IgD-negative memory B cell (primary cell): ENCODE data around the gene TBC1D22A. TPM values are rescaled to one million over a fixed set of nuclear protein-coding genes. Genes with fewer than 3 reads are reported as not detected.

Experiments used
- H3K27ac Mint-ChIP-seq, 3 donors: one replicate each; pipeline ENCODE4 v1.8.0; 2020 to 2022; ENCODE audit warnings: mild to moderate bottlenecking in 3 of 3, mixed read lengths in 3 of 3, moderate library complexity in 1 of 3
- H3K27me3 Mint-ChIP-seq: one replicate; pipeline ENCODE4 v1.8.0; 2021; ENCODE audit warnings: mixed read lengths
- H3K36me3 Mint-ChIP-seq: one replicate; pipeline ENCODE4 v1.8.0; 2020; ENCODE audit warnings: mild to moderate bottlenecking, mixed read lengths
- H3K4me1 Mint-ChIP-seq, 3 donors: one replicate each; pipeline ENCODE4 v1.8.0; 2020 to 2022; ENCODE audit warnings: mixed read lengths in 3 of 3, mild to moderate bottlenecking in 1 of 3
- H3K4me3 Mint-ChIP-seq, 4 donors: one replicate each; pipeline ENCODE4 v1.8.0; 2020 to 2022; ENCODE audit warnings: mild to moderate bottlenecking in 4 of 4, mixed read lengths in 4 of 4, moderate library complexity in 3 of 4
- H3K9me3 Mint-ChIP-seq, 3 donors: one replicate each; pipeline ENCODE4 v1.8.0; 2020 to 2021; ENCODE audit warnings: mixed read lengths in 3 of 3, mild to moderate bottlenecking in 1 of 3
- polyA plus RNA-seq: library from polyadenylated mRNA; unstranded; fragments of 300-500 nt; fragmentation: Illumina TruSeq; gene quantifications from one replicate; pipeline ENCODE4 v1.2.3, GENCODE V29; 2021

Gene TBC1D22A
- polyA plus RNA-seq, 1 donor from 2014 or later, result 64.3 TPM

DNA sequence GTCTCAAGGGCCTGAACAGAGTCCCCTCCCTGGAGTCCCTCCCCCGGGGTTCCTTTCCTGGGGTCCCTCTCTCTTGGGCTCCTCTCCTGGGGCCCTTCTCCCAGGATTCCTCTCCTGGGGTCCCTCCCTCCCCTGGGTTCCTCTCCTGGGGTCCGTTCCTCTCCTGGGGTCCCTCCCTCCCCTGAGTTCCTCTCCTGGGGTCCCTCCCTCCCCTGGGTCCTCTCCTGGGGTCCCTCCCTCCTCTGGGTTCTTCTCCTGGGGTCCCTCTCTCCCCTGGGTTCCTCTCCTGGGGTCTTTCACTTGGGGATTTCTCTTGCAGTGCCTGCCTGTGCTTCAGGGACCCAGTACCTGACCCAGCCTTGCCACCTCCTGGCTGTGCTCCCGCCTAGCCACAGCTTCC lies 386.1 kb downstream of the TBC1D22A start:
- H3K9me3 Mint-ChIP-seq, result no peaks in the 10 kb centered on the region
- H3K4me3 Mint-ChIP-seq, result no peak overlapping the region
- no peak overlapping the region for H3K27ac Mint-ChIP-seq

DNA sequence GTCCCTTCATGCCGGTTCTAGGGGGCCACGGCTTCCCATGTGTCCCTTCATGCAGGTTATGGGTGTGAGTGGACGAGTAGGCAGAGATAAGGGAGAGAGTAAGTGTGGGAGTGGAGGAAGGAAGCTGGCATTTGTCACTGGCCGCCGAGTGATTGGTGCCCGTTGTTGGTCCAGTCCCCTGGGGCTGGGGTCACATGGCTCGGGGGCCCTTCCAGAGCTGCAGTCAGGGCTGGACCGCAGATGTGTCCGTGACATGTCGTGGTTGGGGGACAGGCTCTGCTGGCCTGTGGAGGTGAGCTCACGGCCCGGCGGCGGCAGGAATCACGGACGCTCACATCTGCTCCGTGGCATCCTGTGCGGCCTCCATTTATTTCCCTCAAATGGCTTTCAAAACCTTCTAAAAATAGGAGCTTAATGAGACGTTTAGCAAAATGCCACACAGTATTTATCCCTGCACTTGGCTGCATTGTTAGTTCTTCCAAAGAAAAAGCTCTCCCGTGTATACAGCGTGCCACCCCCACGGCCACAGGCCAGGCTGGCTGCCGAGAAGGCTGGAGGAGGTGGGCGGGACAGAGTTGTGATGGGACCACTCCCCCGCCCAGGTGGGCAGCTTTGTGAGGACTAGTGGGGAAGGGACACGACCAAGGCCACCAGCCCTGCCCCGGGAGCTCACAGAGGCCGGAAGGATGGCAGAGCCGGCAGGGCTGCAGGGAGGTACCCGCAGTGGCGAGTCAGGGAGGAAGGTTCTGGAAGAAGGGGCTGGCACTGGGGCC lies 386.7 kb downstream of the TBC1D22A start:
- H3K27me3 Mint-ChIP-seq, result no peaks in the 10 kb centered on the region
- peaks cover 6% of the 10 kb centered on the region for H3K36me3 Mint-ChIP-seq
- H3K27ac Mint-ChIP-seq, result peak overlapping the region in 1 of 3 donors; percentile 71
- H3K4me1 Mint-ChIP-seq, result peaks cover 0 to 7% (median 0%) of the 10 kb centered on the region in 3 donors
- no peak overlapping the region for H3K4me3 Mint-ChIP-seq
- H3K9me3 Mint-ChIP-seq, result no peaks in the 10 kb centered on the region

More for the DNA sequence above, 386.1 kb downstream of the TBC1D22A start:
- H3K4me1 Mint-ChIP-seq, result peaks cover 0 to 7% (median 0%) of the 10 kb centered on the region in 3 donors
- H3K36me3 Mint-ChIP-seq, result peaks cover 9% of the 10 kb centered on the region
- no peaks in the 10 kb centered on the region for H3K27me3 Mint-ChIP-seq

DNA sequence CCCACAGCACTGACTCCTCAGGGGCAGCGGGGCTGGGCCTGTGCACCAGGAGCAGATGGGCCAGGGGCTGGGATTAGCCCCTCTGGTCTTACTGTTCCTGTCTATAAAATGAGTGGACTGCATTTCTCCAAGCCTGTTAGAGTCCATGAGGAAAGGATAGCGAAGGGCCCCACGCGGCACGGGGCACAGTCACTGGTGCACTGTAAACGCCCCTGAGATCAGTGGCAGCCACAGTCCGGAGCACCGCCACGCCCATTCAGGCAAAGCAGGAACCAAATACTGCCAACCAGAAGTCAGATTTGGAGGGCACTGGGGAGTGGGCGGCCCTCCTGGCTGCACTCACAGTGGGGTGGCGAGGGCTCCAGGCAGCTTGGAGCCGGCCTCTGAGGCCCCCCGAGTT lies 387.5 kb downstream of the TBC1D22A start:
- Mint-ChIP-seq H3K27me3 (no peaks in the 10 kb centered on the region), H3K4me1 (peaks cover 0 to 5% (median 0%) of the 10 kb centered on the region in 3 donors), H3K36me3 (peaks cover 6% of the 10 kb centered on the region), H3K27ac (no peak overlapping the region), H3K4me3 (no peak overlapping the region), H3K9me3 (no peaks in the 10 kb centered on the region)

- Mint-ChIP-seq H3K27ac (no peak overlapping the region), H3K4me1 (peaks cover 0 to 2% (median 0%) of the 10 kb centered on the region in 3 donors), H3K27me3 (no peaks in the 10 kb centered on the region), H3K4me3 (no peak overlapping the region), H3K9me3 (no peaks in the 10 kb centered on the region), H3K36me3 (peaks cover 6% of the 10 kb centered on the region)
Observed at GRCh38 chr22:47150426-47150825, 388.0 kb downstream of the TBC1D22A start.

DNA sequence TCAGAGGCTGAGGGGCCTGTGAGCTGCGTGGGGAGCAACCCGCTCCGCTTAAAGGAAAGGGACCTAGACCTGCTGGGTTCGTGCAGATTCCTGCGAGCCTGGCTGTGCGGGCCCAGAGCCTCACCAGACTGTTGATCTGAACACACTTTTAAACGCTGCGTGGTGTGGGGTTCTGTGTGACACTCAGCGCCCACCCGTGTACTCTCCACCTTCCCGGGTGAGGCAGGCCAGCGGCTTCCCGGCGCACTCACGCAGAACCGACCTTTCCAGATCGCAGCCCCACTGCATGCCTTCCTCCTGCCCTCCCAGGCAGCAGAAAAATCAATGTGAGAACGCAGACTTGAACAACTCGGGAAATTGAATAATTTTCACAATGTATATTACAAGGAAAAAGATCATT lies 388.6 kb downstream of the TBC1D22A start:
- Mint-ChIP-seq H3K27me3 (no peaks in the 10 kb centered on the region), H3K36me3 (peaks cover 6% of the 10 kb centered on the region), H3K4me1 (peaks cover 0 to 2% (median 0%) of the 10 kb centered on the region in 3 donors), H3K9me3 (no peaks in the 10 kb centered on the region), H3K27ac (peak overlapping the region in 1 of 3 donors; percentile 47), H3K4me3 (no peak overlapping the region)

DNA sequence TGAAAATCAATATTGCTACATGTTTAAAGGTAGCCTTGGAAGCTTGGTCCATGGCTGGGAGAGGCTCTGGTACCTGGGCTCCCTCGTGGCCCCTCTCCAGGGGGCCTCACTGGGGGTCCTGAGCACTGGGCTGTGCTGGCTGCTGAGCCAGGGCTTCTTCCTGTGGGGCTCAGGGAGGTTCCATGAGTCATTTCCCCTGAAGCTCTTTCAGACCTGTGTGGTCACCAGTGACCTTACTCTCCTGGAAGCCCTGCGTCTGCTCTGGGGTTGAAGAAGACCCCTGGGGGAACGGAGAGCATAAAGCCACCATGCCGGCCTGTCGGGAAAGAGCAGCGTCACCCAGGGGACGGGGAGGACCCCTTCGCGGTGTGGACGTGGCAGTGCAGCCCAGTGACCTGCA lies 389.0 kb downstream of the TBC1D22A start:
- Mint-ChIP-seq H3K36me3 (peaks cover 6% of the 10 kb centered on the region), H3K9me3 (no peaks in the 10 kb centered on the region), H3K27me3 (no peaks in the 10 kb centered on the region), H3K4me3 (no peak overlapping the region), H3K27ac (no peak overlapping the region), H3K4me1 (peaks cover 0 to 2% (median 0%) of the 10 kb centered on the region in 3 donors)

DNA sequence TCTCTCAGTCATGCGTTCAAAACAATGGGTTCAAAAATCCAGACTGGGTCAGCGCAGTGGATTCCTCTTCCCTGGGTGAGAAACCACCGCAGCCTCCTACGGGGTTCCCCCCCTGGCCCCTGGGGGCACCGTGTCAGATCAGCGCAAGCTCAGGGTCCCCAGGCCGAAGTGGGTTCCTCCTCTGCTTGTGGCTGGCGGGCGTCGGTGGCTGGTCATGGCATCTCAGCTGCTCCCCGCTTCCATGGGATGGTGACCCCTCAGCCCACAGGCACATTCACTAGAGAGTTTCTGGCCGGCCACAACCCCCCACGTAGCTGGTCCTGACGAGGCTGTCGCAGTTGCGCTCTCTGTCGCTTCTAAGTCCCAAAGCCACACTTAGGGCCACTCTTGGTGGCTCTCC lies 389.8 kb downstream of the TBC1D22A start:
- H3K36me3 Mint-ChIP-seq, result peaks cover 8% of the 10 kb centered on the region
- no peak overlapping the region for H3K27ac Mint-ChIP-seq
- H3K4me3 Mint-ChIP-seq, result no peak overlapping the region
- H3K27me3 Mint-ChIP-seq, result no peaks in the 10 kb centered on the region
- H3K9me3 Mint-ChIP-seq, result no peaks in the 10 kb centered on the region
- H3K4me1 Mint-ChIP-seq, result peaks cover 0 to 2% (median 0%) of the 10 kb centered on the region in 3 donors

- no peak overlapping the region for H3K4me3 Mint-ChIP-seq
- peaks cover 8% of the 10 kb centered on the region for H3K36me3 Mint-ChIP-seq
- no peaks in the 10 kb centered on the region for H3K9me3 Mint-ChIP-seq
- H3K27ac Mint-ChIP-seq, result no peak overlapping the region
- H3K27me3 Mint-ChIP-seq, result no peaks in the 10 kb centered on the region
- peaks cover 0 to 2% (median 0%) of the 10 kb centered on the region in 3 donors for H3K4me1 Mint-ChIP-seq
Observed at GRCh38 chr22:47152938-47153337, 390.5 kb downstream of the TBC1D22A start.

GRCh38 chr22:47153854-47154525 lies 391.5 kb downstream of the TBC1D22A start:
- H3K27me3 Mint-ChIP-seq, result no peaks in the 10 kb centered on the region
- H3K27ac Mint-ChIP-seq, result peak overlapping the region in 2 of 3 donors; percentile 16 to 77
- H3K36me3 Mint-ChIP-seq, result peaks cover 8% of the 10 kb centered on the region
- H3K9me3 Mint-ChIP-seq, result no peaks in the 10 kb centered on the region
- H3K4me1 Mint-ChIP-seq, result no peaks in the 10 kb centered on the region
- no peak overlapping the region for H3K4me3 Mint-ChIP-seq

- H3K36me3 Mint-ChIP-seq, result peaks cover 8% of the 10 kb centered on the region
- no peaks in the 10 kb centered on the region for H3K27me3 Mint-ChIP-seq
- H3K4me1 Mint-ChIP-seq, result no peaks in the 10 kb centered on the region
- H3K27ac Mint-ChIP-seq, result peak overlapping the region in 1 of 3 donors; percentile 16
- peak overlapping the region in 1 of 4 donors; percentile 63 for H3K4me3 Mint-ChIP-seq
- no peaks in the 10 kb centered on the region for H3K9me3 Mint-ChIP-seq
Observed at GRCh38 chr22:47154621-47155081, 392.2 kb downstream of the TBC1D22A start.

GRCh38 chr22:47155131-47155885 lies 392.9 kb downstream of the TBC1D22A start:
- Mint-ChIP-seq H3K27me3 (no peaks in the 10 kb centered on the region), H3K4me1 (no peaks in the 10 kb centered on the region), H3K9me3 (no peaks in the 10 kb centered on the region), H3K27ac (peak overlapping the region in 1 of 3 donors; percentile 16), H3K4me3 (no peak overlapping the region), H3K36me3 (peaks cover 8% of the 10 kb centered on the region)

GRCh38 chr22:47155912-47156311 lies 393.5 kb downstream of the TBC1D22A start:
- peaks cover 8% of the 10 kb centered on the region for H3K36me3 Mint-ChIP-seq
- no peak overlapping the region for H3K27ac Mint-ChIP-seq
- no peaks in the 10 kb centered on the region for H3K9me3 Mint-ChIP-seq
- no peak overlapping the region for H3K4me3 Mint-ChIP-seq
- H3K27me3 Mint-ChIP-seq, result no peaks in the 10 kb centered on the region
- H3K4me1 Mint-ChIP-seq, result no peaks in the 10 kb centered on the region

DNA sequence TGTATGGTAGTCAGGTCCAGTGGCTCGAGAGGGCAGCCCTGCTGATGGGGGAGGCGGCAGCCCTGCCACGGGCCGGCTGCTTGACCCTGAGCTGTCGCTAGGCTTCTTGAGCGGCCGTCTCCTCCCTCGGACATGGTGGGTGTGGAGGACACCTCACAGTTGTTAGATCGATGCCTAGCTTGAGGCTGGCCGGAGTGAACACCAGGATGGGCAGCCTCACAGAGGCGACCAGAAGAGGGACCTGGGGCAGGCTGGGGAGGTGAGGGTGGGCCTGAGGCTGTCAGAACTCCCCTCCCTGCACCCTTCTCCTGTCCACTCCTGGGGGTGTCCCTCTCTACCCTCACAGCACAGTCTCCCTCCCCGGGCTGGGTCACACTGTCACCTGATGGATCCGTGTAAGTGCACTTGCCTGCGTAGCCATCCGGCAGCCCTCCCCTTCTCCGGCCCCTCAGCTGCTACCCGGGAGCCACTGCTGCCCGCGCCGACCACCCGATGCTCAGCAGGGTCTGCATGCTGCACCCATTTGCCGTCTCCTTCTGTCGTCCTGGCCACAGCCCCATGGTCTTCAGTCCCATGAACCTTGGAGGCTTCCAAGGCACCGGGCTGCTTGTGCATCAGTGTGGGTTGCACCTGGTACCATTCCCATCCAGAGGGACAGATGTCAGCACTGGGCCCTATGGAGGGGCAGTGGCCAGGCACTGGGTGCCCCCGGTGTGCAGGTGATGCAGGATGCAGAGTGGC lies 394.1 kb downstream of the TBC1D22A start:
- Mint-ChIP-seq H3K4me1 (no peaks in the 10 kb centered on the region), H3K36me3 (peaks cover 5% of the 10 kb centered on the region), H3K9me3 (no peaks in the 10 kb centered on the region), H3K4me3 (no peak overlapping the region), H3K27ac (no peak overlapping the region), H3K27me3 (no peaks in the 10 kb centered on the region)

- H3K27ac Mint-ChIP-seq, result no peak overlapping the region
- peaks cover 4% of the 10 kb centered on the region for H3K36me3 Mint-ChIP-seq
- H3K9me3 Mint-ChIP-seq, result no peaks in the 10 kb centered on the region
- H3K27me3 Mint-ChIP-seq, result no peaks in the 10 kb centered on the region
- H3K4me1 Mint-ChIP-seq, result peaks cover 0 to 2% (median 0%) of the 10 kb centered on the region in 3 donors
- H3K4me3 Mint-ChIP-seq, result no peak overlapping the region
Observed at GRCh38 chr22:47157093-47157420, 394.6 kb downstream of the TBC1D22A start.
